WTC11 (cell line): ENCODE data around the gene WIZ. TPM values are rescaled to one million over a fixed set of nuclear protein-coding genes. Genes with fewer than 3 reads are reported as not detected.

Experiments
- ATAC-seq: fragments of 200-7000 bp; cut with Tn5 transposase; 2 replicates; pipeline ENCODE4 v1.10.0; 2021; ENCODE audit warnings: mild to moderate bottlenecking, moderate library complexity
- CTCF ChIA-PET: fragments of 300-600 bp; sonication (Branson Sonifier 250); formaldehyde crosslinking; loops from one replicate; lab custom pipeline; 2021; ENCODE audit warnings: antibody characterized with exemption; lab: Charles Lee
- POLR2A ChIA-PET: fragments of 350-600 bp; sonication (Branson Sonifier 250); formaldehyde crosslinking; loops from one replicate; lab custom pipeline; 2021; ENCODE audit warnings: antibody characterized with exemption; lab: Charles Lee
- DNase-seq: peaks from one replicate; pipeline ENCODE4 v3.0.0; 2021; ENCODE audit warnings: low spot score
- H3K27ac Mint-ChIP-seq: 2 replicates; pipeline ENCODE4 v1.8.0; 2021; ENCODE audit warnings: mixed read lengths
- H3K27me3 Mint-ChIP-seq: 2 replicates; pipeline ENCODE4 v1.8.0; 2021; ENCODE audit warnings: low read depth, mild to moderate bottlenecking, moderate library complexity, mixed read lengths
- H3K36me3 Mint-ChIP-seq: 2 replicates; pipeline ENCODE4 v1.8.0; 2021; ENCODE audit warnings: mixed read lengths
- H3K4me1 Mint-ChIP-seq: 2 replicates; pipeline ENCODE4 v1.8.0; 2022; ENCODE audit warnings: mixed read lengths
- H3K4me3 Mint-ChIP-seq: 2 replicates; pipeline ENCODE4 v1.8.0; 2021; ENCODE audit warnings: mild to moderate bottlenecking, moderate library complexity, mixed read lengths
- H3K9me3 Mint-ChIP-seq: 2 replicates; pipeline ENCODE4 v1.8.0; 2021; ENCODE audit warnings: mixed read lengths
- E2F4 ChIP-seq: sonication (generic); formaldehyde crosslinking; IDR thresholded peaks from 2 replicates; pipeline ENCODE4 v1.8.1; 2022; ENCODE audit warnings: low read depth, mild to moderate bottlenecking, moderate library complexity, missing genetic modification reagents, borderline replicate concordance
- ETV6 ChIP-seq: sonication (generic); formaldehyde crosslinking; IDR thresholded peaks from 2 replicates; pipeline ENCODE4 v1.8.1; 2022; ENCODE audit warnings: mild to moderate bottlenecking, missing genetic modification reagents
- HMGA2 ChIP-seq: fragments of 250-450 bp; sonication (Bioruptor Pico); IDR thresholded peaks from 2 replicates; pipeline ENCODE4 v1.4.0; 2021; ENCODE audit warnings: mild to moderate bottlenecking, moderate library complexity
- JUN ChIP-seq: sonication (generic); formaldehyde crosslinking; IDR thresholded peaks from 2 replicates; pipeline ENCODE4 v1.8.0; 2023; ENCODE audit warnings: mild to moderate bottlenecking, missing genetic modification reagents
- MXD4 ChIP-seq: fragments of 250-450 bp; sonication (Bioruptor Pico); IDR thresholded peaks from 2 replicates; pipeline ENCODE4 v1.8.0; 2021; ENCODE audit warnings: mild to moderate bottlenecking, moderate library complexity, borderline replicate concordance
- NFE2L1 ChIP-seq: sonication (generic); formaldehyde crosslinking; IDR thresholded peaks from 2 replicates; pipeline ENCODE4 v1.8.1; 2023; ENCODE audit warnings: missing genetic modification reagents
- NFYB ChIP-seq: sonication (generic); formaldehyde crosslinking; conservative IDR thresholded peaks from 2 replicates; pipeline ENCODE4 v1.8.0; 2022; ENCODE audit warnings: low read depth, missing genetic modification reagents
- NR1H2 ChIP-seq: sonication (generic); formaldehyde crosslinking; IDR thresholded peaks from 2 replicates; pipeline ENCODE4 v1.9.0; 2021; ENCODE audit warnings: mild to moderate bottlenecking, moderate library complexity, missing genetic modification reagents
- OVOL2 ChIP-seq: fragments of 250-450 bp; sonication (Bioruptor Pico); IDR thresholded peaks from 2 replicates; pipeline ENCODE4 v1.9.0; 2021; ENCODE audit warnings: mild to moderate bottlenecking, borderline replicate concordance
- RELA ChIP-seq: sonication (generic); formaldehyde crosslinking; IDR thresholded peaks from 2 replicates; pipeline ENCODE4 v1.8.1; 2022; ENCODE audit warnings: missing genetic modification reagents, mild to moderate bottlenecking, borderline replicate concordance
- RORB ChIP-seq: fragments of 250-450 bp; sonication (Bioruptor Pico); IDR thresholded peaks from 2 replicates; pipeline ENCODE4 v1.9.0; 2021; ENCODE audit warnings: mild to moderate bottlenecking
- SP1 ChIP-seq: sonication (generic); formaldehyde crosslinking; conservative IDR thresholded peaks from 2 replicates; pipeline ENCODE4 v1.8.1; 2022; ENCODE audit warnings: missing genetic modification reagents
- TCF7 ChIP-seq: sonication (generic); formaldehyde crosslinking; IDR thresholded peaks from 2 replicates; pipeline ENCODE4 v1.8.0; 2022; ENCODE audit warnings: mild to moderate bottlenecking, low read depth, missing genetic modification reagents, moderate library complexity
- TEAD1 ChIP-seq: sonication (generic); formaldehyde crosslinking; IDR thresholded peaks from 2 replicates; pipeline ENCODE4 v1.8.0; 2022; ENCODE audit warnings: mild to moderate bottlenecking, missing genetic modification reagents
- TEAD4 ChIP-seq: sonication (generic); formaldehyde crosslinking; IDR thresholded peaks from 2 replicates; pipeline ENCODE4 v1.8.0; 2022; ENCODE audit warnings: mild to moderate bottlenecking, missing genetic modification reagents
- TP53 ChIP-seq: sonication (generic); formaldehyde crosslinking; IDR thresholded peaks from 2 replicates; pipeline ENCODE4 v1.8.1; 2023; ENCODE audit warnings: mild to moderate bottlenecking, missing genetic modification reagents
- ZBTB21 ChIP-seq: sonication (generic); formaldehyde crosslinking; IDR thresholded peaks from 2 replicates; pipeline ENCODE4 v1.8.1; 2023; ENCODE audit warnings: mild to moderate bottlenecking, missing genetic modification reagents, borderline replicate concordance
- ZNF121 ChIP-seq: sonication (generic); formaldehyde crosslinking; IDR thresholded peaks from 2 replicates; pipeline ENCODE4 v1.8.0; 2023; ENCODE audit warnings: missing genetic modification reagents
- ZNF219 ChIP-seq: sonication (generic); formaldehyde crosslinking; IDR thresholded peaks from 2 replicates; pipeline ENCODE4 v1.8.0; 2023; ENCODE audit warnings: missing genetic modification reagents, mild to moderate bottlenecking, borderline replicate concordance
- ZNF232 ChIP-seq: sonication (generic); formaldehyde crosslinking; IDR thresholded peaks from 2 replicates; pipeline ENCODE4 v1.8.0; 2022; ENCODE audit warnings: mild to moderate bottlenecking, missing genetic modification reagents
- ZNF317 ChIP-seq: sonication (generic); formaldehyde crosslinking; IDR thresholded peaks from 2 replicates; pipeline ENCODE4 v1.8.1; 2023; ENCODE audit warnings: low read depth, mild to moderate bottlenecking, moderate library complexity, missing genetic modification reagents, borderline replicate concordance
- ZNF396 ChIP-seq: fragments of 250-450 bp; sonication (Bioruptor Pico); IDR thresholded peaks from 2 replicates; pipeline ENCODE4 v1.8.0; 2021; ENCODE audit warnings: mild to moderate bottlenecking, moderate library complexity, borderline replicate concordance
- ZNF423 ChIP-seq: fragments of 250-450 bp; sonication (Bioruptor Pico); IDR thresholded peaks from 2 replicates; pipeline ENCODE4 v2.1.2; 2022; ENCODE audit warnings: mild to moderate bottlenecking, moderate library complexity
- ZNF512 ChIP-seq: sonication (generic); formaldehyde crosslinking; IDR thresholded peaks from 2 replicates; pipeline ENCODE4 v1.8.1; 2022; ENCODE audit warnings: missing genetic modification reagents, borderline replicate concordance
- total RNA-seq: library from RNA; stranded (reverse); gene quantifications from 3 replicates; pipeline ENCODE4 v1.2.3, GENCODE V29; 2021
- TF ChIP-seq, protein P1 (sequence below): sonication (generic); formaldehyde crosslinking; IDR thresholded peaks from 2 replicates; pipeline ENCODE4 v1.8.0; 2023; ENCODE audit warnings: missing genetic modification reagents
- TF ChIP-seq, protein P2 (sequence below): sonication (generic); formaldehyde crosslinking; IDR thresholded peaks from 2 replicates; pipeline ENCODE4 v1.8.1; 2023; ENCODE audit warnings: mild to moderate bottlenecking, missing genetic modification reagents, moderate library complexity
- TF ChIP-seq, protein P3 (sequence below): sonication (generic); formaldehyde crosslinking; IDR thresholded peaks from 2 replicates; pipeline ENCODE4 v1.8.0; 2022; ENCODE audit warnings: missing genetic modification reagents
- TF ChIP-seq, protein P4 (sequence below): sonication (generic); formaldehyde crosslinking; IDR thresholded peaks from 2 replicates; pipeline ENCODE4 v1.8.1; 2023; ENCODE audit warnings: mild to moderate bottlenecking, missing genetic modification reagents

Gene WIZ
- total RNA-seq, 1 experiment from 2014 or later, result 43.9 TPM

- TF ChIP-seq TCF7 (CRISPR knock-in tag) (no peak), ZNF423 (no peak), NFE2L1 (CRISPR knock-in tag) (no peak), ZNF512 (no peak), TEAD4 (CRISPR knock-in tag) (no peak), HMGA2 (no peak), ZNF317 (CRISPR knock-in tag) (no peak), TEAD1 (CRISPR knock-in tag) (no peak)
- TF ChIP-seq, all 79 proteins: peak for 0
These were observed 75.6 kb downstream of the WIZ start (continued) for GRCh38 chr19:15374105-15374651.

- TF ChIP-seq ZNF396 (CRISPR knock-in tag) (no peak), ETV6 (no peak), ZNF423 (no peak), RELA (CRISPR knock-in tag) (no peak), NR1H2 (CRISPR knock-in tag) (no peak), OVOL2 (CRISPR knock-in tag) (no peak), ZBTB21 (no peak), NFYB (no peak), MXD4 (CRISPR knock-in tag) (no peak), E2F4 (CRISPR knock-in tag) (no peak)
- ChIA-PET POLR2A (no interaction called here), CTCF (no interaction called here)
- H3K36me3 Mint-ChIP-seq, result peaks cover 38% of the 10 kb centered on the region
- no peaks in the 10 kb centered on the region for H3K27me3 Mint-ChIP-seq
- H3K4me3 Mint-ChIP-seq, result no peak overlapping the region
- H3K4me1 Mint-ChIP-seq, result peaks cover 15% of the 10 kb centered on the region
- DNase-seq (no peak), ATAC-seq (no peak)
- H3K27ac Mint-ChIP-seq, result no peak overlapping the region
- H3K9me3 Mint-ChIP-seq, result no peaks in the 10 kb centered on the region
These were observed 76.1 kb downstream of the WIZ start for GRCh38 chr19:15373644-15374043.

- H3K4me3 Mint-ChIP-seq, result no peak overlapping the region
- CTCF ChIA-PET, result no interaction called here
- no peaks in the 10 kb centered on the region for H3K9me3 Mint-ChIP-seq
- no peak overlapping the region for H3K27ac Mint-ChIP-seq
- H3K36me3 Mint-ChIP-seq, result peaks cover 46% of the 10 kb centered on the region
- peaks cover 10% of the 10 kb centered on the region for H3K4me1 Mint-ChIP-seq
- no peak for ATAC-seq
- POLR2A ChIA-PET, result no interaction called here
- H3K27me3 Mint-ChIP-seq, result no peaks in the 10 kb centered on the region
- no peak for DNase-seq
- TF ChIP-seq, protein P1, sequence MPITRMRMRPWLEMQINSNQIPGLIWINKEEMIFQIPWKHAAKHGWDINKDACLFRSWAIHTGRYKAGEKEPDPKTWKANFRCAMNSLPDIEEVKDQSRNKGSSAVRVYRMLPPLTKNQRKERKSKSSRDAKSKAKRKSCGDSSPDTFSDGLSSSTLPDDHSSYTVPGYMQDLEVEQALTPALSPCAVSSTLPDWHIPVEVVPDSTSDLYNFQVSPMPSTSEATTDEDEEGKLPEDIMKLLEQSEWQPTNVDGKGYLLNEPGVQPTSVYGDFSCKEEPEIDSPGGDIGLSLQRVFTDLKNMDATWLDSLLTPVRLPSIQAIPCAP (CRISPR knock-in tag), result no peak
- TF ChIP-seq, protein P2, sequence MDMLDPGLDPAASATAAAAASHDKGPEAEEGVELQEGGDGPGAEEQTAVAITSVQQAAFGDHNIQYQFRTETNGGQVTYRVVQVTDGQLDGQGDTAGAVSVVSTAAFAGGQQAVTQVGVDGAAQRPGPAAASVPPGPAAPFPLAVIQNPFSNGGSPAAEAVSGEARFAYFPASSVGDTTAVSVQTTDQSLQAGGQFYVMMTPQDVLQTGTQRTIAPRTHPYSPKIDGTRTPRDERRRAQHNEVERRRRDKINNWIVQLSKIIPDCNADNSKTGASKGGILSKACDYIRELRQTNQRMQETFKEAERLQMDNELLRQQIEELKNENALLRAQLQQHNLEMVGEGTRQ (CRISPR knock-in tag), result no peak
- TF ChIP-seq ZNF232 (CRISPR knock-in tag) (no peak), RORB (CRISPR knock-in tag) (no peak), ZNF121 (CRISPR knock-in tag) (no peak), SP1 (no peak), TP53 (CRISPR knock-in tag) (no peak), ZNF219 (CRISPR knock-in tag) (no peak), JUN (CRISPR knock-in tag) (no peak)
- TF ChIP-seq, protein P3, sequence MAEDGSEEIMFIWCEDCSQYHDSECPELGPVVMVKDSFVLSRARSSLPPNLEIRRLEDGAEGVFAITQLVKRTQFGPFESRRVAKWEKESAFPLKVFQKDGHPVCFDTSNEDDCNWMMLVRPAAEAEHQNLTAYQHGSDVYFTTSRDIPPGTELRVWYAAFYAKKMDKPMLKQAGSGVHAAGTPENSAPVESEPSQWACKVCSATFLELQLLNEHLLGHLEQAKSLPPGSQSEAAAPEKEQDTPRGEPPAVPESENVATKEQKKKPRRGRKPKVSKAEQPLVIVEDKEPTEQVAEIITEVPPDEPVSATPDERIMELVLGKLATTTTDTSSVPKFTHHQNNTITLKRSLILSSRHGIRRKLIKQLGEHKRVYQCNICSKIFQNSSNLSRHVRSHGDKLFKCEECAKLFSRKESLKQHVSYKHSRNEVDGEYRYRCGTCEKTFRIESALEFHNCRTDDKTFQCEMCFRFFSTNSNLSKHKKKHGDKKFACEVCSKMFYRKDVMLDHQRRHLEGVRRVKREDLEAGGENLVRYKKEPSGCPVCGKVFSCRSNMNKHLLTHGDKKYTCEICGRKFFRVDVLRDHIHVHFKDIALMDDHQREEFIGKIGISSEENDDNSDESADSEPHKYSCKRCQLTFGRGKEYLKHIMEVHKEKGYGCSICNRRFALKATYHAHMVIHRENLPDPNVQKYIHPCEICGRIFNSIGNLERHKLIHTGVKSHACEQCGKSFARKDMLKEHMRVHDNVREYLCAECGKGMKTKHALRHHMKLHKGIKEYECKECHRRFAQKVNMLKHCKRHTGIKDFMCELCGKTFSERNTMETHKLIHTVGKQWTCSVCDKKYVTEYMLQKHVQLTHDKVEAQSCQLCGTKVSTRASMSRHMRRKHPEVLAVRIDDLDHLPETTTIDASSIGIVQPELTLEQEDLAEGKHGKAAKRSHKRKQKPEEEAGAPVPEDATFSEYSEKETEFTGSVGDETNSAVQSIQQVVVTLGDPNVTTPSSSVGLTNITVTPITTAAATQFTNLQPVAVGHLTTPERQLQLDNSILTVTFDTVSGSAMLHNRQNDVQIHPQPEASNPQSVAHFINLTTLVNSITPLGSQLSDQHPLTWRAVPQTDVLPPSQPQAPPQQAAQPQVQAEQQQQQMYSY, result no peak
- TF ChIP-seq, protein P4, sequence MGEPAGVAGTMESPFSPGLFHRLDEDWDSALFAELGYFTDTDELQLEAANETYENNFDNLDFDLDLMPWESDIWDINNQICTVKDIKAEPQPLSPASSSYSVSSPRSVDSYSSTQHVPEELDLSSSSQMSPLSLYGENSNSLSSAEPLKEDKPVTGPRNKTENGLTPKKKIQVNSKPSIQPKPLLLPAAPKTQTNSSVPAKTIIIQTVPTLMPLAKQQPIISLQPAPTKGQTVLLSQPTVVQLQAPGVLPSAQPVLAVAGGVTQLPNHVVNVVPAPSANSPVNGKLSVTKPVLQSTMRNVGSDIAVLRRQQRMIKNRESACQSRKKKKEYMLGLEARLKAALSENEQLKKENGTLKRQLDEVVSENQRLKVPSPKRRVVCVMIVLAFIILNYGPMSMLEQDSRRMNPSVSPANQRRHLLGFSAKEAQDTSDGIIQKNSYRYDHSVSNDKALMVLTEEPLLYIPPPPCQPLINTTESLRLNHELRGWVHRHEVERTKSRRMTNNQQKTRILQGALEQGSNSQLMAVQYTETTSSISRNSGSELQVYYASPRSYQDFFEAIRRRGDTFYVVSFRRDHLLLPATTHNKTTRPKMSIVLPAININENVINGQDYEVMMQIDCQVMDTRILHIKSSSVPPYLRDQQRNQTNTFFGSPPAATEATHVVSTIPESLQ, result no peak
These were observed 76.9 kb downstream of the WIZ start for GRCh38 chr19:15372891-15373301.
